Endothelial cell of umbilical vein (primary cell): ENCODE data around the gene ATP2B2. TPM values are rescaled to one million over a fixed set of nuclear protein-coding genes. Genes with fewer than 3 reads are reported as not detected.

ENCODE experiments used
- BruUV-seq: library from RNA; stranded (reverse); fragments of 400-500 nt; replicated peaks from 2 replicates; lab custom pipeline; 2021; lab: Mats Ljungman, UMichigan
- CTCF ChIA-PET: fragments of 300-600, 350-600 bp; sonication (Branson Sonifier 250); formaldehyde crosslinking; loops from one replicate; lab custom pipeline; 2021; ENCODE audit warnings: antibody characterized with exemption, inconsistent platforms; lab: Charles Lee
- POLR2A ChIA-PET: fragments of 300-600, 350-600 bp; sonication (Branson Sonifier 250); formaldehyde crosslinking; loops from one replicate; lab custom pipeline; 2021; ENCODE audit warnings: antibody characterized with exemption, inconsistent platforms; lab: Charles Lee
- DNase-seq: peaks from one replicate; pipeline ENCODE4 v3.0.0-alpha.2; 2011; ENCODE audit warnings: low read depth, low spot score
- FAIRE-seq: peaks from 2 replicates; lab custom pipeline; 2011; peaks lifted over from hg19 to GRCh38; lab: Jason Lieb, UNC
- H2AFZ ChIP-seq: 2 replicates; pipeline ENCODE4 v1.6.0; 2012; ENCODE audit warnings: low read depth, low read length, control low read depth, inconsistent platforms
- H3K27ac ChIP-seq: 2 replicates; pipeline ENCODE4 v1.5.1; 2011; ENCODE audit warnings: low read depth, mild to moderate bottlenecking, control low read depth, low read length, moderate library complexity; ENCODE audit not compliant: insufficient read depth
- H3K27me3 ChIP-seq, 2 experiments: 2 replicates each; pipeline versions ENCODE4 v1.6.0 to v1.6.1; 2011; ENCODE audit warnings: low read length in 2 of 2, mixed read lengths in 1 of 2; ENCODE audit not compliant: control insufficient read depth in 2 of 2, insufficient read depth in 2 of 2
- H3K36me3 ChIP-seq, 2 experiments: 2 replicates in 1 of 2; 3 replicates in 1 of 2; pipeline ENCODE4 v1.5.1; 2011; ENCODE audit warnings: low read length in 2 of 2, mild to moderate bottlenecking in 1 of 2, moderate library complexity in 1 of 2; ENCODE audit not compliant: control insufficient read depth in 2 of 2, insufficient read depth in 2 of 2; ENCODE audit errors: extremely low read depth in 1 of 2
- H3K4me1 ChIP-seq: 3 replicates; pipeline ENCODE4 v1.5.1; 2011; ENCODE audit warnings: mild to moderate bottlenecking, low read length; ENCODE audit not compliant: control insufficient read depth, insufficient read depth; ENCODE audit errors: extremely low read depth
- H3K4me2 ChIP-seq: 2 replicates; pipeline ENCODE4 v1.6.1; 2011; ENCODE audit warnings: low read length, control low read depth, mixed read lengths; ENCODE audit not compliant: insufficient read depth
- H3K4me3 ChIP-seq, 3 experiments: fragments of 200-600 bp in 1 of 3; sonication (generic), shearing (Covaris generic) in 1 of 3; replicated peaks in 1 of 3; 2 replicates each; pipeline ENCODE4 v1.5.1; 2011 to 2016; ENCODE audit warnings: control low read depth in 3 of 3, low read length in 3 of 3, mild to moderate bottlenecking in 2 of 3, inconsistent platforms in 1 of 3, low read depth in 1 of 3, moderate library complexity in 1 of 3; ENCODE audit not compliant: insufficient read depth in 1 of 3
- H3K79me2 ChIP-seq: 2 replicates; pipeline ENCODE4 v1.6.0; 2012; ENCODE audit warnings: low read length, inconsistent platforms; ENCODE audit not compliant: control insufficient read depth, insufficient read depth
- H3K9ac ChIP-seq: replicated peaks from 2 replicates; pipeline ENCODE3; 2011; ENCODE audit warnings: low read length, control low read depth; ENCODE audit not compliant: insufficient read depth; ENCODE audit errors: extremely low read depth
- H3K9me1 ChIP-seq: replicated peaks from 3 replicates; pipeline ENCODE4 v1.6.0; 2011; ENCODE audit warnings: mild to moderate bottlenecking, low read length; ENCODE audit not compliant: control insufficient read depth, insufficient read depth; ENCODE audit errors: extremely low read depth
- H3K9me3 ChIP-seq: replicated peaks from 2 replicates; pipeline ENCODE4 v1.5.1; 2012; ENCODE audit warnings: low read length, inconsistent platforms; ENCODE audit not compliant: control insufficient read depth, insufficient read depth
- H4K20me1 ChIP-seq: replicated peaks from 2 replicates; pipeline ENCODE3; 2011; ENCODE audit warnings: mild to moderate bottlenecking, low read length; ENCODE audit not compliant: control insufficient read depth, insufficient read depth; ENCODE audit errors: extremely low read depth
- EZH2 ChIP-seq: IDR thresholded peaks from 2 replicates; pipeline ENCODE4 v1.6.1; 2012; ENCODE audit warnings: borderline replicate concordance, low read depth, mild to moderate bottlenecking, moderate library complexity, low read length, inconsistent platforms; ENCODE audit not compliant: severe bottlenecking
- FOS ChIP-seq: IDR thresholded peaks from 2 replicates; pipeline ENCODE4 v1.6.1; 2011; ENCODE audit warnings: mild to moderate bottlenecking, low read length, moderate library complexity, borderline replicate concordance; ENCODE audit not compliant: insufficient read depth
- GATA2 ChIP-seq: IDR thresholded peaks from 2 replicates; pipeline ENCODE4 v1.7.0; 2011; ENCODE audit warnings: low read depth, mild to moderate bottlenecking, moderate library complexity, mixed read lengths, low read length; ENCODE audit not compliant: insufficient read length, insufficient read depth
- JUN ChIP-seq: IDR thresholded peaks from 2 replicates; pipeline ENCODE4 v1.6.1; 2011; ENCODE audit warnings: borderline replicate concordance, low read depth; ENCODE audit not compliant: insufficient read length, insufficient read depth
- MYC ChIP-seq: IDR thresholded peaks from one replicate; pipeline ENCODE4 v1.6.1; 2011; ENCODE audit warnings: mild to moderate bottlenecking, low read depth, low read length
- POLR2A ChIP-seq: IDR thresholded peaks from 2 replicates; pipeline ENCODE4 v1.6.1; 2012; ENCODE audit warnings: low read depth, mild to moderate bottlenecking, control low read depth, low read length
- POLR2AphosphoS5 ChIP-seq: IDR thresholded peaks from 2 replicates; pipeline ENCODE4 v1.6.1; 2012; ENCODE audit warnings: low read depth, mild to moderate bottlenecking, control low read depth, low read length, moderate library complexity; ENCODE audit not compliant: insufficient read depth
- dilution Hi-C: fragments of 300-500 bp; cut with MboI; formaldehyde crosslinking; loops from one replicate; pipeline ENCODE4 v1.15.0; 2019; ENCODE audit warnings: low sequenced_read_pairs; ENCODE audit not compliant: extremely low pct_ligation_motif_present
- intact Hi-C: fragments of 100-400 bp; cut with micrococcal nuclease; formaldehyde crosslinking; loops from one replicate; pipeline ENCODE4 v1.10.0; 2022
- polyA plus RNA-seq, 4 experiments: library from polyadenylated mRNA; depleted of rRNA in 3 of 4; stranded (reverse) in 3 of 4; unstranded in 1 of 4; fragments of >200 nt; gene quantifications; 2 replicates each; pipeline versions ENCODE4 v1.2.1 to v1.2.3, GENCODE V29; 2011 to 2012; ENCODE audit warnings: missing spikeins in 1 of 4
- total RNA-seq: library from RNA; stranded (reverse); gene quantifications from 2 replicates; pipeline ENCODE4 v1.2.3, GENCODE V29; 2021
- TF ChIP-seq, protein P1 (sequence below), 2 donors: IDR thresholded peaks; 1 replicate in 1 of 2; 2 replicates in 1 of 2; pipeline ENCODE4 v1.5.1; 2011; ENCODE audit warnings: low read length in 2 of 2, mild to moderate bottlenecking in 2 of 2, moderate library complexity in 2 of 2, control low read depth in 1 of 2, inconsistent platforms in 1 of 2, low read depth in 1 of 2; ENCODE audit not compliant: insufficient read depth in 1 of 2; ENCODE audit errors: extremely low read depth in 1 of 2
- TF ChIP-seq, protein P2 (sequence below): IDR thresholded peaks from 2 replicates; pipeline ENCODE4 v1.6.1; 2011; ENCODE audit not compliant: insufficient read depth, insufficient read length

ATP2B2 gene
- total and polyA plus RNA-seq, 2 donors (not counting 3 experiments of a cell fraction or from before 2014, with no cell fraction given) = not detected

DNA sequence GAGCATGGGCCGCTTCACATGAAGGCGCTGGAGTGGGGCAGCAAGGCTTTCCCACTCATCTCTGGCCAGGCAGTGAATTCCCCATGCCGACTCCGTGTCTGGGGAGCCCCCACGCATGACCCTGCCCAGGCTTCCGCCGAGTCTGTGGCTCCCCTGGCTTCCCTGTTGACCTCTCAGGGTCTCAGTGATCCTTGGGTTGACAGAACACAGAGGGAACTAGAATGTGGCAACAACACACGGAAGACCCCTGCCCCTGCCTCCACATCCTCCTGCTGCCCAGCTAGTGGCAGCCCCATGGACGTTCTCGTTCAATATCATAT lies 61.3 kb downstream of the ATP2B2 start:
- Histone ChIP-seq H3K4me1 (no peaks in the 10 kb centered on the region), H3K36me3 (no peaks in the 10 kb centered on the region), H3K79me2 (no peaks in the 10 kb centered on the region), H3K9me1 (no peaks in the 10 kb centered on the region), H3K27ac (no peak overlapping the region), H3K4me3 (no peak overlapping the region), H3K9me3 (no peaks in the 10 kb centered on the region), H3K9ac (no peak overlapping the region), H2AFZ (no peak overlapping the region), H3K27me3 (no peaks in the 10 kb centered on the region), H3K4me2 (no peak overlapping the region), H4K20me1 (no peaks in the 10 kb centered on the region)
- no peak for FAIRE-seq
- intact Hi-C loops = no loop called here
- CTCF ChIA-PET = no interaction called here
- no TSS peak for BruUV-seq
- no peak for DNase-seq
- TF ChIP-seq, protein P1, sequence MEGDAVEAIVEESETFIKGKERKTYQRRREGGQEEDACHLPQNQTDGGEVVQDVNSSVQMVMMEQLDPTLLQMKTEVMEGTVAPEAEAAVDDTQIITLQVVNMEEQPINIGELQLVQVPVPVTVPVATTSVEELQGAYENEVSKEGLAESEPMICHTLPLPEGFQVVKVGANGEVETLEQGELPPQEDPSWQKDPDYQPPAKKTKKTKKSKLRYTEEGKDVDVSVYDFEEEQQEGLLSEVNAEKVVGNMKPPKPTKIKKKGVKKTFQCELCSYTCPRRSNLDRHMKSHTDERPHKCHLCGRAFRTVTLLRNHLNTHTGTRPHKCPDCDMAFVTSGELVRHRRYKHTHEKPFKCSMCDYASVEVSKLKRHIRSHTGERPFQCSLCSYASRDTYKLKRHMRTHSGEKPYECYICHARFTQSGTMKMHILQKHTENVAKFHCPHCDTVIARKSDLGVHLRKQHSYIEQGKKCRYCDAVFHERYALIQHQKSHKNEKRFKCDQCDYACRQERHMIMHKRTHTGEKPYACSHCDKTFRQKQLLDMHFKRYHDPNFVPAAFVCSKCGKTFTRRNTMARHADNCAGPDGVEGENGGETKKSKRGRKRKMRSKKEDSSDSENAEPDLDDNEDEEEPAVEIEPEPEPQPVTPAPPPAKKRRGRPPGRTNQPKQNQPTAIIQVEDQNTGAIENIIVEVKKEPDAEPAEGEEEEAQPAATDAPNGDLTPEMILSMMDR (IDR thresholded peaks at IDR 0.05; ENCODE audit: extremely low read depth in 1 of 2, insufficient read depth in 1 of 2, low read depth in 1 of 2, low read length in 2 of 2) = no peak
- TF ChIP-seq FOS (no peak), GATA2 (no peak), MYC (no peak), POLR2A (no peak), EZH2 (no peak), JUN (no peak), POLR2AphosphoS5 (no peak)
- TF ChIP-seq, protein P2, sequence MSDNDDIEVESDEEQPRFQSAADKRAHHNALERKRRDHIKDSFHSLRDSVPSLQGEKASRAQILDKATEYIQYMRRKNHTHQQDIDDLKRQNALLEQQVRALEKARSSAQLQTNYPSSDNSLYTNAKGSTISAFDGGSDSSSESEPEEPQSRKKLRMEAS = no peak
- POLR2A ChIA-PET = no interaction called here
- dilution Hi-C loops = no loop called here
